GM12878 (cell line): ENCODE data around the gene ZNF296. TPM values are rescaled to one million over a fixed set of nuclear protein-coding genes. Genes with fewer than 3 reads are reported as not detected.
A peak's percentile ranks its signal among the peaks of the same experiment; 100 is the strongest.

Experiments
- ATAC-seq: fragments of 200-7000 bp; cut with Tn5 transposase; 3 replicates; pipeline ENCODE4 v1.9.1; 2020; ENCODE audit warnings: mild to moderate bottlenecking, moderate library complexity
- BruUV-seq: library from RNA; stranded (reverse); fragments of 400-500 nt; replicated peaks from 2 replicates; lab custom pipeline; 2021; lab: Mats Ljungman, UMichigan
- CTCF ChIA-PET: fragments of 300-600 bp; sonication (Branson Sonifier 250); formaldehyde crosslinking; extraction: SDS; loops from one replicate; lab custom pipeline; 2021; ENCODE audit warnings: inconsistent platforms; lab: Yijun Ruan, JAX
- POLR2A ChIA-PET: fragments of 350-600 bp; formaldehyde crosslinking; extraction: SDS; loops from one replicate; lab custom pipeline; 2021; ENCODE audit warnings: inconsistent platforms; lab: Charles Lee
- RAD21 ChIA-PET: fragments of 300-600 bp; sonication (Branson Sonifier 250); formaldehyde crosslinking; loops from one replicate; lab custom pipeline; 2023; ENCODE audit warnings: antibody characterized with exemption; ENCODE audit not compliant: unreplicated experiment; lab: Charles Lee
- SMC1A ChIA-PET: fragments of 300-600 bp; sonication (Branson Sonifier 250); formaldehyde crosslinking; loops from one replicate; lab custom pipeline; 2023; ENCODE audit not compliant: unreplicated experiment, uncharacterized antibody; lab: Charles Lee
- DNase-seq: peaks from one replicate; pipeline ENCODE4 v3.0.0-alpha.2; 2011; ENCODE audit warnings: low read depth, low spot score
- FAIRE-seq: peaks from 3 replicates; lab custom pipeline; 2011; peaks lifted over from hg19 to GRCh38; lab: Jason Lieb, UNC
- H2AFZ ChIP-seq: 2 replicates; pipeline ENCODE4 v1.6.0; 2011; ENCODE audit warnings: low read depth, low read length, control low read depth; ENCODE audit not compliant: control insufficient read depth
- H3K27ac ChIP-seq: 2 replicates; pipeline ENCODE4 v1.5.1; 2011; ENCODE audit warnings: control low read depth; ENCODE audit not compliant: control insufficient read depth, insufficient read depth
- H3K27me3 ChIP-seq, 2 experiments: replicated peaks in 1 of 2; 2 replicates each; pipeline versions ENCODE4 v1.6.0 to v1.6.1; 2011; ENCODE audit warnings: low read length in 1 of 2; ENCODE audit not compliant: control insufficient read depth in 2 of 2, insufficient read depth in 2 of 2
- H3K36me3 ChIP-seq, 2 experiments: 2 replicates each; pipeline ENCODE4 v1.5.1; 2011; ENCODE audit warnings: low read length in 1 of 2; ENCODE audit not compliant: control insufficient read depth in 2 of 2, insufficient read depth in 2 of 2
- H3K4me1 ChIP-seq: 2 replicates; pipeline ENCODE4 v1.6.1; 2011; ENCODE audit warnings: mild to moderate bottlenecking, low read length, moderate library complexity, mixed read lengths; ENCODE audit not compliant: control insufficient read depth, insufficient read depth
- H3K4me2 ChIP-seq: 2 replicates; pipeline ENCODE4 v1.6.0; 2011; ENCODE audit warnings: control low read depth; ENCODE audit not compliant: control insufficient read depth, insufficient read depth
- H3K4me3 ChIP-seq: fragments of 200-600 bp; sonication (generic); 2 replicates; pipeline ENCODE4 v1.5.1; 2016
- H3K79me2 ChIP-seq: 2 replicates; pipeline ENCODE4 v1.6.0; 2011; ENCODE audit warnings: low read length; ENCODE audit not compliant: control insufficient read depth, insufficient read depth
- H3K9ac ChIP-seq: 2 replicates; pipeline ENCODE4 v1.8.0; 2011; ENCODE audit warnings: low read length, control low read depth, mixed read lengths; ENCODE audit not compliant: control insufficient read depth, insufficient read depth
- H3K9me3 ChIP-seq: replicated peaks from 3 replicates; pipeline ENCODE4 v1.5.1; 2011; ENCODE audit warnings: mild to moderate bottlenecking, low read length; ENCODE audit not compliant: control insufficient read depth, insufficient read depth
- H4K20me1 ChIP-seq: 2 replicates; pipeline ENCODE4 v1.6.0; 2011; ENCODE audit not compliant: control insufficient read depth, insufficient read depth
- BRCA1 ChIP-seq: IDR thresholded peaks from 2 replicates; pipeline ENCODE4 v1.6.1; 2011; ENCODE audit warnings: low read depth, low read length, improper control_type of control experiment
- ESRRA ChIP-seq: IDR thresholded peaks from 2 replicates; pipeline ENCODE4 v1.6.1; 2012; ENCODE audit warnings: mild to moderate bottlenecking, low read length, improper control_type of control experiment
- EZH2 ChIP-seq: IDR thresholded peaks from 2 replicates; pipeline ENCODE4 v1.6.1; 2012; ENCODE audit warnings: low read depth, mild to moderate bottlenecking, control low read depth, inconsistent platforms, low read length, borderline replicate concordance; ENCODE audit not compliant: control insufficient read depth
- FOS ChIP-seq: IDR thresholded peaks from 3 replicates; pipeline ENCODE4 v1.6.1; 2011; ENCODE audit warnings: borderline replicate concordance; ENCODE audit not compliant: insufficient read length; ENCODE audit errors: extremely low read depth
- NR2C2 ChIP-seq: IDR thresholded peaks from 2 replicates; pipeline ENCODE4 v1.6.1; 2011; ENCODE audit warnings: borderline replicate concordance, low read depth; ENCODE audit not compliant: control insufficient read depth, insufficient read length
- SPI1 ChIP-seq: IDR thresholded peaks from 2 replicates; pipeline ENCODE4 v1.6.1; 2011; ENCODE audit warnings: low read depth, mild to moderate bottlenecking, low read length, moderate library complexity, borderline replicate concordance; ENCODE audit not compliant: insufficient read depth
- ZBED1 ChIP-seq: IDR thresholded peaks from 2 replicates; pipeline ENCODE4 v1.6.1; 2016; ENCODE audit warnings: borderline replicate concordance
- WGBS: methylation state at CpG from one replicate; pipeline ENCODE4 v1.1.6; 2016; ENCODE audit warnings: low lambda C conversion rate; ENCODE audit not compliant: insufficient replicate concordance, insufficient coverage; ENCODE audit errors: missing lambda C conversion rate; 5-methylcytosine and 5-hydroxymethylcytosine counted together
- in situ Hi-C: fragments of 300-500 bp; cut with MboI; formaldehyde crosslinking; loops from 9 replicates; pipeline ENCODE4 v1.14.3; 2018; ENCODE audit warnings: mixed read lengths
- intact Hi-C: fragments of 100-400 bp; cut with micrococcal nuclease; formaldehyde crosslinking; loops from one replicate; pipeline ENCODE4 v1.14.2; 2022; ENCODE audit not compliant: unreplicated experiment
- polyA plus RNA-seq, 11 experiments: library from polyadenylated mRNA; depleted of rRNA in 4 of 11; unstranded in 6 of 11; stranded (reverse) in 5 of 11; fragments of >200 nt; fragmentation: Nextera tagmentation in 4 of 11; fragmentation: Illumina TruSeq in 1 of 11; extraction: Ambion mirVana in 4 of 11; extraction: Trizol in 1 of 11; gene quantifications; 1 replicate in 1 of 11; 2 replicates in 10 of 11; pipeline versions ENCODE4 v1.2.1 to v1.2.3, GENCODE V29; 2011 to 2016; ENCODE audit warnings: inconsistent platforms in 2 of 11, missing spikeins in 2 of 11, low read depth in 1 of 11
- total RNA-seq, 4 experiments: library from RNA; depleted of rRNA in 3 of 4; stranded (reverse); fragments of >200 nt in 3 of 4; fragmentation: Illumina TruSeq in 1 of 4; extraction: Trizol in 1 of 4; gene quantifications; 2 replicates each; pipeline versions ENCODE4 v1.2.1 to v1.2.3, GENCODE V29; 2013 to 2021
- TF ChIP-seq, protein P1 (sequence below): fragments of 450-650 bp; formaldehyde crosslinking; IDR thresholded peaks from 2 replicates; pipeline ENCODE4 v1.5.0; 2022; ENCODE audit warnings: mild to moderate bottlenecking, missing genetic modification characterization

ZNF296 gene
- total and polyA plus RNA-seq, 10 of the 15 experiments (the other 5 are each of a cell fraction or from before 2014, with no cell fraction given) = 0.44 to 23.6 (median 3.5) TPM; not detected in 1

DNA sequence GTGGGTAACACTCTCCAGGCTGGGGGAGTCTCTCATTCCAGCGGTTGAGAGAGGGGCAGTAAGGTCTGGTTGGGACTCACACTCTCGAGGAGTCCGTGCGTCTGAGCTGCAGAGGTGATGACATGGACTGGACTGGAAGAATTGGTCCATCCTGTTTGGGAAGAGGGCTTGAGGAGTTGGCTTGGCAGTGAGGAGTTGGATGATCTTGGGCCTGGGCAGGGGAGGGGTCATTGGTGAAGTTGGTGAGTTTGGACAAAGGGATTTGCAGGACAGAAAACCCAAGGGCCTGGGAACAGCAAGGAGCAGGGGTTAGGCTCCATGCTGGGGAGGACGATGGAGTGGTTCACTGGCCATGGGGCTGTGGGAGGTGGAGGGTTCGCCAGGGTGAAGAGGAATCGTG lies 20.4 kb upstream of the ZNF296 start (continued):
- TF ChIP-seq FOS (no peak), SPI1 (no peak), BRCA1 (no peak)

DNA sequence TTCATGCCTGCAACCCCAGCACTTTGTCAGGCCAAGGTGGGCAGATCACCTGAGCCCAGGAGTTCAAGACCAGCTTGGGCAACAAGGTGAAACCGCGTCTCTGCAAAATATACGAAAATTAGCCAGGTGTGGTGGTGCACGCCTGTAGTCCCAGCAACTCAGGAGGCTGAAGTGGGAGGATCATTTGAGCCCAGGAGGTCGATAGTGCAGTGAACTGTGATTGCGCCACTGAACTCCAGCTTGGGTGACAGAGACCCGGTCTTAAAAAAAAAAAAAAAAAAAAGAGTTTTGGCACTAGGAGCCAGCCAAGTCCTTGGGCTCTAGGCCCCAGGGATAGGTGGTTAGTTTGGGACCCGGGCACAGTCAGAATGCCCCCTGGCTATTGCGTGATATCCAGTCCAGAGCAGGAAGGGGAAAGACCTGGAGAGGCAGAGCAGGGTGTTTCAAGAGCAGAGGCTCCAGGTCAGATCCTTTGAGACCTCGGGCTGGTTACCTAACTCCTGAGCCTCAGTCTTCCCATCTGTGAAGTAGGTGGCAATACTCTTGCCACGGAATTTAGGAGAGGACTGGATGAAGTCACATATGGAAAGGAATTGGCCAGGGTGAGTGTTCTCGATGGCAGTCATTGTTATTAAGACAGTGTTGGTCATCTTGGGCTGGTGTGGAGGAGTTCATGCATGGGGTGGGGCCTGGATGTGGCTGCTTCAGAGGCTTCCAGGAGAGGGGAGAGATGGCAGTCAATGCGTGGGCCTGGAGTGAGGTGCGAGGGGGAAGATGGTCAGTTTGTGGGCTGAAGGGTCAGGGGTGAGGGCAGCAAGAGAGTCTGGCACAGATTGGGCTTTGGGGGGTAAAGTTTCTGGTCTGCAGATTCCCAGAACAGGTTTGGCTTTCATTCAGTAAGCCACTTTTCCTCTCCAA lies 19.5 kb upstream of the ZNF296 start:
- CTCF ChIA-PET = interaction anchor here (1.5 kb wide), 1 partner anchor 29 kb away, joined by 5 read pairs; no protein-coding TSS in a partner anchor
- intact Hi-C loops = loop anchor here (10.0 kb wide), 2 partner anchors 239 to 389 kb away; no protein-coding TSS in a partner anchor
- FAIRE-seq = no peak
- no peak for ATAC-seq
- peaks cover 1% of the 10 kb centered on the region; the same call in 2 of the 3 replicates for H3K9me3 ChIP-seq
- peaks cover 6% of the 10 kb centered on the region; the same call in 1 of the 2 replicates for H4K20me1 ChIP-seq
- H3K36me3 ChIP-seq = peaks cover 6 to 14% of the 10 kb centered on the region in 2 experiments
- H3K27me3 ChIP-seq = no peaks in the 10 kb centered on the region
- SMC1A ChIA-PET = interaction anchor here (1.0 kb wide), 1 partner anchor 48 kb away, joined by 3 read pairs; no protein-coding TSS in a partner anchor
- no peak overlapping the region for H2AFZ ChIP-seq
- peak overlapping the region; percentile 93 for H3K4me3 ChIP-seq
- in situ Hi-C loops = no loop called here
- no peak for DNase-seq
- H3K79me2 ChIP-seq = peaks cover 69% of the 10 kb centered on the region
- H3K4me1 ChIP-seq = peaks cover 9% of the 10 kb centered on the region
- no TSS peak for BruUV-seq
- RAD21 ChIA-PET = interaction anchor here (1.2 to 1.5 kb wide), 2 partner anchors 36 to 91 kb away, joined by 3 read pairs; no protein-coding TSS in a partner anchor
- H3K4me2 ChIP-seq = peak overlapping the region; percentile 76
- POLR2A ChIA-PET = no interaction called here
- WGBS = 84% methylated on average over 13 of the region's 14 CpGs
- H3K27ac ChIP-seq = no peak overlapping the region
- peak overlapping the region; percentile 35; the same call in 1 of the 2 replicates for H3K9ac ChIP-seq
- TF ChIP-seq EZH2 (no peak), ESRRA (no peak), NR2C2 (no peak), ZBED1 (no peak)
- TF ChIP-seq, protein P1, sequence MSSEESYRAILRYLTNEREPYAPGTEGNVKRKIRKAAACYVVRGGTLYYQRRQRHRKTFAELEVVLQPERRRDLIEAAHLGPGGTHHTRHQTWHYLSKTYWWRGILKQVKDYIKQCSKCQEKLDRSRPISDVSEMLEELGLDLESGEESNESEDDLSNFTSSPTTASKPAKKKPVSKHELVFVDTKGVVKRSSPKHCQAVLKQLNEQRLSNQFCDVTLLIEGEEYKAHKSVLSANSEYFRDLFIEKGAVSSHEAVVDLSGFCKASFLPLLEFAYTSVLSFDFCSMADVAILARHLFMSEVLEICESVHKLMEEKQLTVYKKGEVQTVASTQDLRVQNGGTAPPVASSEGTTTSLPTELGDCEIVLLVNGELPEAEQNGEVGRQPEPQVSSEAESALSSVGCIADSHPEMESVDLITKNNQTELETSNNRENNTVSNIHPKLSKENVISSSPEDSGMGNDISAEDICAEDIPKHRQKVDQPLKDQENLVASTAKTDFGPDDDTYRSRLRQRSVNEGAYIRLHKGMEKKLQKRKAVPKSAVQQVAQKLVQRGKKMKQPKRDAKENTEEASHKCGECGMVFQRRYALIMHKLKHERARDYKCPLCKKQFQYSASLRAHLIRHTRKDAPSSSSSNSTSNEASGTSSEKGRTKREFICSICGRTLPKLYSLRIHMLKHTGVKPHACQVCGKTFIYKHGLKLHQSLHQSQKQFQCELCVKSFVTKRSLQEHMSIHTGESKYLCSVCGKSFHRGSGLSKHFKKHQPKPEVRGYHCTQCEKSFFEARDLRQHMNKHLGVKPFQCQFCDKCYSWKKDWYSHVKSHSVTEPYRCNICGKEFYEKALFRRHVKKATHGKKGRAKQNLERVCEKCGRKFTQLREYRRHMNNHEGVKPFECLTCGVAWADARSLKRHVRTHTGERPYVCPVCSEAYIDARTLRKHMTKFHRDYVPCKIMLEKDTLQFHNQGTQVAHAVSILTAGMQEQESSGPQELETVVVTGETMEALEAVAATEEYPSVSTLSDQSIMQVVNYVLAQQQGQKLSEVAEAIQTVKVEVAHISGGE (CRISPR knock-in tag) = no peak
